ENCODE results near the gene TCEA2.

The TCEA2 gene

DNA sequence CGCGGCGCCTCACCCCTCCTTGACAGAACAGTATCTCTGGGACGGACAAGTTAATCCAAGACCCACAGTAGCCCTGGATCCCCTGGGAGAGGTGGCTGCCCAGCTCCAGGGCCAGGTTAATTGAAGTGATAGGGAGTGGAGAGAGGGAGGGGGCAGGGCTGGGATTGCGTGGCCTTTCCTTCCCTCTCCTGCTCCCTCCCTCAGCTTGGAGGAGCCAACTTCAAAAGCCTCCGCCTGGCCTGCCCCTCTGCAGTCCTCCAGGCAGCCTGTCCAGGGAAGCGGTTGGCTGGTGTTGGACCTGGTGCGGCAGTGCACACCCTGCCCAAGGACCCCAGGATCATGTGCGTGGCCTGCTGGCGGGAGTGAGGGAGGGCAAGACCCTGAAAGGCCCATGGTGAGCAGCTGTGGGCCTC is 27.1 kb upstream of the TCEA2 start, which contains the start of gene C20orf204:
Gene C20orf204 (plus strand): TSS at position 250 of the 413 bp plus-strand sequence. CDS start 142 bp downstream, at position 392.
- no peak for DNase-seq (ENCODE audit: low read depth)

GRCh38 chr20:64036346-64037198 is 26.4 kb upstream of the TCEA2 start:
- no peak for DNase-seq (ENCODE audit: low read depth)

GRCh38 chr20:64037199-64037497 is 25.9 kb upstream of the TCEA2 start:
- DNase-seq (ENCODE audit: low read depth) = no peak

GRCh38 chr20:64037498-64038213 is 25.3 kb upstream of the TCEA2 start:
- DNase-seq (ENCODE audit: low read depth) = no peak

DNA sequence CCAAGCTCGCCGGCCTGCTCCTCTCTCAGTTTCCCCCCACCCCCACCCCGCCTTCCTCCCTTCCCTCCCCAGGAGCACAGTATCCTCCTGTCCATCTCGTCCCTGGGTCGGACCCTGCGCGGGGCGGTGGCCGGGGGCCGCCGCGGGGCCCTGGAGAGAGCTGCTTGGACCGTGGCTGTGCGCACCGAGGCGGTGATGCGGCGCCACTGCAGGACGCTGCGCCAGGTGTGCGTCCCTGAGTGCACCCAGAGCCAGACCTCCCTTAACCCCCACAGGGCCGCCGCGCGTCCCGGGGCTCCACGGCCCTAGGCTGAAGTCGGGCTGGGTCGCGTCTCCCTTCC is 24.8 kb upstream of the TCEA2 start:
- no peak for DNase-seq (ENCODE audit: low read depth)

- peak; percentile 53 for DNase-seq (ENCODE audit: low read depth)
Observed at GRCh38 chr20:64038565-64039292, 24.3 kb upstream of the TCEA2 start.

- DNase-seq (ENCODE audit: low read depth) = no peak
Observed at GRCh38 chr20:64039293-64040160, 23.5 kb upstream of the TCEA2 start.

- no peak for DNase-seq (ENCODE audit: low read depth)
Observed at GRCh38 chr20:64040231-64041039, 22.6 kb upstream of the TCEA2 start.

DNA sequence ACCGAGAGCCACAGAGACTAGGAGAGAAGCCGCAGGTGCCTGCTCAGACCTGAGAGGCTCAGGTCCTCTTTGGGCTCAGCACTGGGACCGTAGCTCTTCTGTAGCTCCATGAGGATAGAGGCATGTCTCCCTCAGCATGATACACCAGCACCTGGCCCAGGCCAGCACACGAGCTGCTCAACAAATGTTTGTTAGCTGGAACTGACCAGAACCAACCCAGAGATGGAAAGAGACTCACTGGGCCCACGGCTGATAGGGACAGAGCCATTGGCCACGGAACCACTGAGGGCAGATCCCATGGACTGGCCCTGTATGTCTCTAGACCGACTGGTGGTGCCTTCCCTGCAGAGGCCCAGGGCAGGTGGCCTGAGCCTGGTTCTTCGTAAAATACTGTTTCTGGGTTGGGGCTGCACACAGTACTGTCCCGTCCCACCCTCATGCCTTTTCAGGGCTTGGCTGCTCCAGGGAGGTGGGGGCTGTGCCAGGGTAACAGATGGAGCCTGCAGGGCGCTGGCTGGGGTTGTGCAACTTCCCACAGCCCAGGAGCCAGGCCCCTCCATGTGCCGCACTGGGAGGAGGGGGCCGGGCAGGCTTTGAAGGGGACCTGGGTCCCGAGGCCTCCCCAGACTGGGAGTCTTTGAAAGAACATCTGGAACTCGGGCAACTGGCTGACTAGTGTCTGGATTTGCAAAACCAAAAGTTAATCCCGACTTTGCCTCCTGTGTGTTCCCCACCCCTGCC is 21.8 kb upstream of the TCEA2 start:
- no peak for DNase-seq (ENCODE audit: low read depth)

- no peak for DNase-seq (ENCODE audit: low read depth)
Observed at GRCh38 chr20:64041781-64042053, 21.3 kb upstream of the TCEA2 start.

DNA sequence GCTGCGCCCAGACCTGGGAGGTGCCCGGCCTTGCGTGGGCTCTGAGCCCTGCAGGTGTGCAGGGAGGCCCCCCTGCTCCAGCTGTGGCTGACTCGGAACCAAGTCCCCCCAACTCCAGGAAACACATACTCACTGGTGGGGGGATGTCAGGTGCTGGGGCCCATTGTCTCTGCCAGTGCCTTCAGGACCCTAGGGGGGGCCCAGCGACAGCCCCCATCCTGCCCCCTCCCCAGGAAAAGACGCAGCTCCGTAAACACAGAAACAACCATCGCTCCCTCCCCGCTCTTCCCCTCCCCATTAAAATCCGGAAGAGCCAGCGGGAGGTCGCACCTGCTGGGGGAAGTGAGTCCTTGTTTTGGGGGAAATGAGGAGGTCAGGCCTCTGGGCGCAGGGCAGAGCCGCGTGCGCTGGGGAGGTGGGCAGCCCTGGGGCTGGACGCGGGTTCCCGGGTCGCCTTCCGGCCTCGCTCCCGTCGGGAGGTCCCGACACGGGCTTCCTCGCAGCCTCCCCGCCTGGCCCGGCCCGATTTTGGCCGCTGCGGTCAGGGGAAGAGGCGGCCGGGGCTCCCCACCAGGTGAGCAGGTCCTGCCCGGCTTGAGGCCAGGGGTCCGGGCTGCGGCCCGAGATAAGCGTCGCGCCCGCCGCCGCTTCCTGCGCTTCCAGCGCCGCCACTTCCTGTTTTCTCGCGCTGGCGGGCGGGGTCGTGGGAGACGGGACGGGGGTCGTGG is 20.8 kb upstream of the TCEA2 start:
- no peak for DNase-seq (ENCODE audit: low read depth)

GRCh38 chr20:64043768-64044167 is 19.2 kb upstream of the TCEA2 start:
- DNase-seq (ENCODE audit: low read depth) = no peak

DNA sequence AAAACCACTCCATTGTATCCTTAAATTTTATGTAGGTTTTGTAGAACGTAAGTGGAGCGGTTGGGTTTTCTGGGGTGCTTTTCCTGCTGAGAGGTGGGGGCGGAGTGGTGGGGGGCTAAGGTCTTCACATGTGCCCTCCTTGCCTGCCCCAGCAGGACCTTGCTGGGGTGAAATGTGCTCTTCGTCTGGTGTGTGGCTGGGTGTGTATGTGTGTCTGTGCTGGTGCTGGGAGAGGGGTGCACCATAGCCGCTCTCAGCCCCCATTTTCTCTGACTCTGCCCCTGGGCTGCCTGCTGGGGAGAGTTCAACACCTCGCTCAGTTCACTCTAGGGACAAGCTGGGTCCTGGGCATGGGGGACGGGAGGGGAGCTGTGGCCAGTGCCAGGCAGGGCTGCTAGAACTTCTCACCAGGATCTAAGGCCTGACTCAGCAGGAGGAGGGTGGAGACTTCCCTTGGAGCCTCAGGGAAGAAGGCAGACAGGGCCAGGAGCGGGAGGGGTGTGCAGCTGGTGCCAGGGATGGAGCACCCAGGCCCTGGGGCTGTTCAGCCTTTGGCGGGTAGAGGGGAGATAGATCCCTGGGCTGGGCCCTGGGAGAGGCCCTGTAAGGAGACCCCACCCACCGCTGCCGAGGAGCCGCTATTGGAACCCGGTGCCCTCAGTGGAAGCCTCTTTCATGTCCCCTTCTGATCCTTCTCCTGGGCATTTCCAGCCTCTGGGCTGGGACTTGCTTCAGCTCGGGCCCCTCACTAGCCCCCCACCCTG is 18.3 kb upstream of the TCEA2 start:
- no peak for DNase-seq (ENCODE audit: low read depth)

DNA sequence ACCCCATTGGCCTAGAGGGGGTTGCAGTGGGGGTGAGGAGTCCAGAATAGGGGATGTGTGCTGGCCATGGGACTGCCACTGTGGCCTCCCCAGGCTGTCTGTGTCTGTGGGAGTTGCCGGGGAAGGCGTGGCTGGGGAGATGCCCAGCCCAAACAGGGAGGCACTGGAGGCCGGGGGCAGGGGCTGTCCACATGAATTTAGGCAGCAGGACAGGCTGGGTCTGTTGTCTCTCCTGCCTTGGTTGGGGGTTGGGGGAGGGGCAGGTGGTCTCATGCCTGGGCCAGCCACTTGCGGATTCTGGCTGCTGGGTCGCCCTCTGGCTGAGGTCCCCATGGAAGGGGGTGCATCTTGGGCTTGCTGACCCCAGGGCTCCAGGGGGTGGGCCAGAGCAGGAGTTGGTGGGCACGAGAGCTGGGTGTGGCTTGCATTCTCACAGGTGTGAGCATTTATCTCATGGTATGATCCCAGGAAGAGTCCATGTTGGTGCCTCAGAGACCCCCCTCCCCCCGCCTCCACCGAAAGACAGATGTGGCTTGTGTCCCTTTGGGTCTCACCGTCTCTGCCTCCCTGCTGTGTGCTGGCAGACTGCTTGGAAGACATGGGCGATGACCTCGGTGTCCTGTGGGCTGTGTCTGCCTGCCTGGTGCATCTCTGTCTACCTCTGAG is 17.5 kb upstream of the TCEA2 start:
- no peak for DNase-seq (ENCODE audit: low read depth)

GRCh38 chr20:64047046-64047389 is 16.0 kb upstream of the TCEA2 start:
- no peak for DNase-seq (ENCODE audit: low read depth)

DNA sequence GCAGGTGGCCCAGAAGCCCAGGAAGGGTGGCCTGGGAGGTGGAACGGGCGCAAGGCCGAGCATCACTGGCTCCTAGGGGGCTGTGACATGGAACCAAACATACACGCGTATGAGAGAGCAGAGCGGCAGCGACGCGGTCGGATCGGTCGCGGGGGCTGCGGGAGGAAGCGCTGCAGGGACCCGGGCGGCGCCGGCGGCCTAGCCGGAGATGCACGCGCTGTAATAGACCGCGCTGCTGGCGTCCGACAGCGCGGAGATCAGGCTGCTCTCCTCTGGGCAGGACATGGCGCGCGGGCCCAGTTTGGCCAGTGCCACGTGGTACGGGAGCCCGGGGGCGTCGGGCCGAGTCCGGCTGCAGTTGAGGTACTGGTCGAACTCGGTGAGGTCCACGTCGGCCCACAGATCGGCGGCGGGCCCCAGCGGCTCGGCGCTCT is 15.0 kb upstream of the TCEA2 start:
- DNase-seq (ENCODE audit: low read depth) = no peak

DNA sequence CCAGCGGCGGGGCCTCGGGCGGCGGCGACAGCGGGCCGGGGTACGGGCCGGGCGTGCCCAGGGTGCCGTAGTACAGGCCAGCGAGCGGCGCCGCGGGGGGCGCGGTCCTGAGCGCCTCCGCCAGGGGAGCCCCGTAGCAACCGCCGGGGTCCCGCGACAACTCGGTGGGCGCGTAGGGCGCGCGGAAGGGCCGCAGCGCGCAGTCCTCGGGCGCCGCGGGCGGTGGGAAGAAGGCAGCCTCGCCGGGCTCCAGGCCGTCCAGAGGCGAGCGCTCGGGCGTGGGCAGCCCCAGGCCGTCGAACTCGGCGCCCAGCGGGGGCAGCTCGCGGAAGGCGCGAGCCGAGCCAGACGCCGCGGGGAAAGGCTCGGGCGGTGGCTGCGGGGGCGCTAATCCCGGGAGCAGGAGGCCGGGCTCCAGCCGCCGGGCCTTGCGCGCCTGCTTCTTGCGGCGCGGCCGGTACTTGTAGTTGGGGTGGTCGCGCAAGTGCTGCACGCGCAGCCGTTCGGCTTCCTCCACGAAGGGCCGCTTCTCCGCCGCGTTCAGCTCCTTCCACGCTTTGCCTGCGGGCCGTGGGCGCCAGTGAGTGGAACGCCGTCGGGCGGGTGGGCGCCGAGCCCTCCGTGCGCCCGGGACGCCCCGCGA is 14.5 kb upstream of the TCEA2 start:
- DNase-seq (ENCODE audit: low read depth) = no peak

All from stimulated activated CD8-positive, alpha-beta memory T cell treated with anti-CD3 and anti-CD28 coated beads, Interleukin-7, amount 100 ng/mL, for 24 hours (primary cell).